WTC11 (cell line): ENCODE measurements around the gene ZNG1F. TPM values are rescaled to one million over a fixed set of nuclear protein-coding genes. Genes with fewer than 3 reads are reported as not detected.
"Not testable (repeated sequence)": the region's sequence is repeated elsewhere in the genome, so short reads cannot be mapped to it uniquely, and the experiment has no call there.

Experiments
- ATAC-seq: fragments of 200-7000 bp; cut with Tn5 transposase; 2 replicates; pipeline ENCODE4 v1.10.0; 2021; ENCODE audit warnings: mild to moderate bottlenecking, moderate library complexity
- CTCF ChIA-PET: fragments of 300-600 bp; sonication (Branson Sonifier 250); formaldehyde crosslinking; loops from one replicate; lab custom pipeline; 2021; ENCODE audit warnings: antibody characterized with exemption; lab: Charles Lee
- POLR2A ChIA-PET: fragments of 350-600 bp; sonication (Branson Sonifier 250); formaldehyde crosslinking; loops from one replicate; lab custom pipeline; 2021; ENCODE audit warnings: antibody characterized with exemption; lab: Charles Lee
- DNase-seq: peaks from one replicate; pipeline ENCODE4 v3.0.0; 2021; ENCODE audit warnings: low spot score
- H3K27ac Mint-ChIP-seq: 2 replicates; pipeline ENCODE4 v1.8.0; 2021; ENCODE audit warnings: mixed read lengths
- H3K27me3 Mint-ChIP-seq: 2 replicates; pipeline ENCODE4 v1.8.0; 2021; ENCODE audit warnings: low read depth, mild to moderate bottlenecking, moderate library complexity, mixed read lengths
- H3K36me3 Mint-ChIP-seq: 2 replicates; pipeline ENCODE4 v1.8.0; 2021; ENCODE audit warnings: mixed read lengths
- H3K4me1 Mint-ChIP-seq: 2 replicates; pipeline ENCODE4 v1.8.0; 2022; ENCODE audit warnings: mixed read lengths
- H3K4me3 Mint-ChIP-seq: 2 replicates; pipeline ENCODE4 v1.8.0; 2021; ENCODE audit warnings: mild to moderate bottlenecking, moderate library complexity, mixed read lengths
- H3K9me3 Mint-ChIP-seq: 2 replicates; pipeline ENCODE4 v1.8.0; 2021; ENCODE audit warnings: mixed read lengths
- AFF4 ChIP-seq: sonication (generic); formaldehyde crosslinking; IDR thresholded peaks from 2 replicates; pipeline ENCODE4 v1.8.1; 2023; ENCODE audit warnings: mild to moderate bottlenecking, missing genetic modification reagents, borderline replicate concordance
- CBFB ChIP-seq: sonication (generic); formaldehyde crosslinking; IDR thresholded peaks from 2 replicates; pipeline ENCODE4 v1.8.1; 2022; ENCODE audit warnings: mild to moderate bottlenecking, low read depth, missing genetic modification reagents
- ESRRA ChIP-seq: sonication (generic); formaldehyde crosslinking; IDR thresholded peaks from 2 replicates; pipeline ENCODE4 v1.8.1; 2022; ENCODE audit warnings: mild to moderate bottlenecking, missing genetic modification reagents, borderline replicate concordance
- ETV6 ChIP-seq: sonication (generic); formaldehyde crosslinking; IDR thresholded peaks from 2 replicates; pipeline ENCODE4 v1.8.1; 2022; ENCODE audit warnings: mild to moderate bottlenecking, missing genetic modification reagents
- FOXP1 ChIP-seq: sonication (generic); formaldehyde crosslinking; IDR thresholded peaks from 2 replicates; pipeline ENCODE4 v1.8.0; 2022; ENCODE audit warnings: missing genetic modification reagents, mild to moderate bottlenecking, moderate library complexity, borderline replicate concordance
- GABPB1 ChIP-seq: sonication (generic); formaldehyde crosslinking; IDR thresholded peaks from 2 replicates; pipeline ENCODE4 v1.8.1; 2023; ENCODE audit warnings: mild to moderate bottlenecking, missing genetic modification reagents
- NFE2L1 ChIP-seq: sonication (generic); formaldehyde crosslinking; IDR thresholded peaks from 2 replicates; pipeline ENCODE4 v1.8.1; 2023; ENCODE audit warnings: missing genetic modification reagents
- OVOL2 ChIP-seq: fragments of 250-450 bp; sonication (Bioruptor Pico); IDR thresholded peaks from 2 replicates; pipeline ENCODE4 v1.9.0; 2021; ENCODE audit warnings: mild to moderate bottlenecking, borderline replicate concordance
- PRDM15 ChIP-seq: sonication (generic); formaldehyde crosslinking; IDR thresholded peaks from 2 replicates; pipeline ENCODE4 v1.8.0; 2022; ENCODE audit warnings: missing genetic modification reagents
- SMAD4 ChIP-seq: sonication (generic); formaldehyde crosslinking; IDR thresholded peaks from 2 replicates; pipeline ENCODE4 v1.8.0; 2022; ENCODE audit warnings: mild to moderate bottlenecking, missing genetic modification reagents
- TCF7 ChIP-seq: sonication (generic); formaldehyde crosslinking; IDR thresholded peaks from 2 replicates; pipeline ENCODE4 v1.8.0; 2022; ENCODE audit warnings: mild to moderate bottlenecking, low read depth, missing genetic modification reagents, moderate library complexity
- TEAD4 ChIP-seq: sonication (generic); formaldehyde crosslinking; IDR thresholded peaks from 2 replicates; pipeline ENCODE4 v1.8.0; 2022; ENCODE audit warnings: mild to moderate bottlenecking, missing genetic modification reagents
- ZNF121 ChIP-seq: sonication (generic); formaldehyde crosslinking; IDR thresholded peaks from 2 replicates; pipeline ENCODE4 v1.8.0; 2023; ENCODE audit warnings: missing genetic modification reagents
- ZNF263 ChIP-seq: sonication (generic); formaldehyde crosslinking; IDR thresholded peaks from 2 replicates; pipeline ENCODE4 v1.8.1; 2022; ENCODE audit warnings: low read depth, mild to moderate bottlenecking, moderate library complexity, missing genetic modification reagents
- ZNF317 ChIP-seq: sonication (generic); formaldehyde crosslinking; IDR thresholded peaks from 2 replicates; pipeline ENCODE4 v1.8.1; 2023; ENCODE audit warnings: low read depth, mild to moderate bottlenecking, moderate library complexity, missing genetic modification reagents, borderline replicate concordance
- ZNF396 ChIP-seq: fragments of 250-450 bp; sonication (Bioruptor Pico); IDR thresholded peaks from 2 replicates; pipeline ENCODE4 v1.8.0; 2021; ENCODE audit warnings: mild to moderate bottlenecking, moderate library complexity, borderline replicate concordance
- ZNF671 ChIP-seq: fragments of 250-450 bp; sonication (Bioruptor Pico); IDR thresholded peaks from 2 replicates; pipeline ENCODE4 v1.8.0; 2021; ENCODE audit warnings: mild to moderate bottlenecking
- total RNA-seq: library from RNA; stranded (reverse); gene quantifications from 3 replicates; pipeline ENCODE4 v1.2.3, GENCODE V29; 2021
- TF ChIP-seq, protein P1 (sequence below): sonication (generic); formaldehyde crosslinking; IDR thresholded peaks from 2 replicates; pipeline ENCODE4 v1.8.1; 2022; ENCODE audit warnings: low read depth, missing genetic modification reagents, borderline replicate concordance

The ZNG1F gene
- total RNA-seq, 1 experiment from 2014 or later: 5.9 TPM

DNA sequence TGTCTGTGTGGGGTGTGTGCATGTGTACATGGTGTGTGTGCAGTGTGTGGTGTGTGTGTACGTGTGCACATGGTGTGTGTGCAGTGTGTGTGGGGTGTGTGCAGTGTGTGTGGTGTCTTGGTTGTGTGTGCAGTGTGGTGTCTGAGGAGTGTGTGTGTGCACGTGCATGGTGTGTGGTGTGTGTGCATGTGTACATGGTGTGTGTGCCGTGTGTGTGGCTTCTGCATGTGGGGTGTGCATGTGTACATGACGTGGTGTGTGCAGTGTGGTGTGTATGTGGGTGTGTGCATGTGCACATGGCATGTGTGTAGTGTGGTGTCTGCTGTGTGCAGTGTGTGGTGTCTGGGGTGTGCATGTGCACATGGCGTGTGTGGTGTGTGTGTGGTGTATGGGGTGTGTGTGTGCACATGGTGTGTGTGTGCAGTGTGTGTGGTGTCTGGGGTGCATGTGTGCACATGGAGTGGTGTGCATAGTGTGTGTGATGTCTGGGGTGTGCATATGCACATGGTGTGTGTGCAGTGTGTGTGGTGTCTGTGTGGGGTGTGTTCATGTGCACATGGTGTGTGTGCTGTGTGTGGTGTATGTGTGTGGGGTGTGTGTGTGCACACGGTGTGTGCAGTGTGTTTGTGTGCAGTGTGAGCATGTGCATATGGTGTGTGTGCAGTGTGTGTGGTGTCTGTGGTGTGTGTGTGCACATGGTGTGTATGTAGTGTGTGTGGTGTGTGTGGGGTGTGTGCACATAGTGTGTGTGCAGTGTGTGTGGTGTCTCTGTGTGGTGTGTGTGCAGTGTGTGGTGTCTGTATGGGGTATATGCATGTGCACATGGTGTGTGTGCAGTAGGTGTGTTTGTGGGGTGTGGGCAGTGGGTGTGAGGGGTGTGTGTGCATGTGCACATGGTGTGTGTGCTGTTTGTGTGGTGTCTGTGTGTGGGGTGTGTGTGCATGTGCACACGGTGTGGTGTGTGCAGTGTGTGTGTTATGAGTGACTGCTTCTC lies 40.6 kb upstream of the ZNG1F start:
- no peak for TF ChIP-seq ZNF671 (CRISPR knock-in tag)
- TF ChIP-seq GABPB1 (CRISPR knock-in tag): no peak
- TF ChIP-seq ZNF121 (CRISPR knock-in tag): 0 out of 2 replicates have a peak, but pooled peaks have one; percentile 4
- no peak for TF ChIP-seq TEAD4 (CRISPR knock-in tag)
- TF ChIP-seq PRDM15 (CRISPR knock-in tag): 0 out of 2 replicates have a peak, but pooled peaks have one; percentile 9
- TF ChIP-seq OVOL2 (CRISPR knock-in tag): no peak
- 0 out of 2 replicates have a peak, but pooled peaks have one; percentile 29 for TF ChIP-seq FOXP1 (CRISPR knock-in tag)
- TF ChIP-seq AFF4 (CRISPR knock-in tag): no peak
- TF ChIP-seq SMAD4 (CRISPR knock-in tag): no peak
- TF ChIP-seq ESRRA (CRISPR knock-in tag): no peak
- TF ChIP-seq, protein P1, sequence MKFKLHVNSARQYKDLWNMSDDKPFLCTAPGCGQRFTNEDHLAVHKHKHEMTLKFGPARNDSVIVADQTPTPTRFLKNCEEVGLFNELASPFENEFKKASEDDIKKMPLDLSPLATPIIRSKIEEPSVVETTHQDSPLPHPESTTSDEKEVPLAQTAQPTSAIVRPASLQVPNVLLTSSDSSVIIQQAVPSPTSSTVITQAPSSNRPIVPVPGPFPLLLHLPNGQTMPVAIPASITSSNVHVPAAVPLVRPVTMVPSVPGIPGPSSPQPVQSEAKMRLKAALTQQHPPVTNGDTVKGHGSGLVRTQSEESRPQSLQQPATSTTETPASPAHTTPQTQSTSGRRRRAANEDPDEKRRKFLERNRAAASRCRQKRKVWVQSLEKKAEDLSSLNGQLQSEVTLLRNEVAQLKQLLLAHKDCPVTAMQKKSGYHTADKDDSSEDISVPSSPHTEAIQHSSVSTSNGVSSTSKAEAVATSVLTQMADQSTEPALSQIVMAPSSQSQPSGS: 0 out of 2 replicates have a peak, but pooled peaks have one; percentile 15
- peak; percentile 51; the same call in 1 of the 2 replicates for TF ChIP-seq TCF7 (CRISPR knock-in tag)
- no peak for TF ChIP-seq ZNF396 (CRISPR knock-in tag)
- TF ChIP-seq ETV6: no peak
- no peak for TF ChIP-seq ZNF317
- TF ChIP-seq ZNF263 (CRISPR knock-in tag): no peak
- 0 out of 2 replicates have a peak, but pooled peaks have one; percentile 43 for TF ChIP-seq NFE2L1 (CRISPR knock-in tag)
- TF ChIP-seq CBFB (CRISPR knock-in tag): no peak
- no peak overlapping the region for H3K4me3 Mint-ChIP-seq
- peaks cover 1% of the 10 kb centered on the region; the same call in 1 of the 2 replicates for H3K4me1 Mint-ChIP-seq
- H3K36me3 Mint-ChIP-seq: peaks cover 6% of the 10 kb centered on the region
- no peak overlapping the region for H3K27ac Mint-ChIP-seq
- peaks cover 4% of the 10 kb centered on the region for H3K9me3 Mint-ChIP-seq
- DNase-seq (peak; percentile 14), ATAC-seq (no peak)
- POLR2A ChIA-PET: no interaction called here
- CTCF ChIA-PET: no interaction called here
- peaks cover 9% of the 10 kb centered on the region for H3K27me3 Mint-ChIP-seq

GRCh38 chr9:41219831-41220230 lies 30.7 kb upstream of the ZNG1F start:
- H3K4me3 Mint-ChIP-seq, DNase-seq, CTCF ChIA-PET, H3K36me3 Mint-ChIP-seq, H3K27ac Mint-ChIP-seq, H3K4me1 Mint-ChIP-seq, H3K27me3 Mint-ChIP-seq, POLR2A ChIA-PET, H3K9me3 Mint-ChIP-seq, ATAC-seq: not testable (repeated sequence)

DNA sequence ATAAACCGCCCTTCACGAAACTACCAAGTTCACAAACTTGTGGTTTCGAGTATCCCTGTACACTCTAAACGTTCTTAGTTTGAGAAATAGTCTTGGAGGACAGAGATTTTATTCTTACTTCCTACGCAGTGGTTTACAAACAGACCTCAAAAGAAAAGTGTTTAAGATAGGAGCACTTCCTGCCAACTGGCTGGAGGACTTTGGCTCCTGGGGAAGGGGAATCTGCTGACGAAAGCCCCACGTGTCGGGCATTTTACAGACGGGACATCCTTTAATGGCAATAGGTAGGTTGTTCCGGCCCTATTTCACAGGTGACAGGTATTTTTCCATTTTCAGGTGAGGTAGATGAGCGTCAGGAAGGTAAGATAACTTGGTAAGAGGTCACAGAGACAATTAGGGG lies 678 bp downstream of the ZNG1F start:
- H3K4me3 Mint-ChIP-seq, H3K36me3 Mint-ChIP-seq, ATAC-seq, H3K9me3 Mint-ChIP-seq, CTCF ChIA-PET, DNase-seq, H3K27ac Mint-ChIP-seq, H3K4me1 Mint-ChIP-seq, H3K27me3 Mint-ChIP-seq, POLR2A ChIA-PET: not testable (repeated sequence)

DNA sequence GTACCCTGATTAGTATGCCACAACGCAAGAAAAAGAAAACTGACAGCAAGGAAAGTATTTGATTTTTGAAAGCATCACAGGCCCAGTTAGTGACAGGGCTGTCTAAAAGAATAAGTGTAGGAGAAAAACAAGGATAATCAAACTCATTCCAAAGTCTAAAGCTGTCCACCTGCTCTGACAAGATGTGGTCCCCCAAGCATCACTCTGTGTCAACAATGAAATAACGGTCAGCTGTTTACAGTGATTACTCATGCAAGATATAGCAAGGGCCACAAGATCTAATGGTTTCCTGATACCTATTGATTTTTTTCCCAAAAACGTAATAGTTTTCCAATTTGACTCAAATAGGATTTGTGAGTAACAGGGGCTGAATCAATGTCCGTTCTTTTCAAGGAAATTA lies 14.1 kb downstream of the ZNG1F start:
- H3K9me3 Mint-ChIP-seq, H3K27me3 Mint-ChIP-seq, DNase-seq, H3K4me1 Mint-ChIP-seq, CTCF ChIA-PET, H3K4me3 Mint-ChIP-seq, H3K27ac Mint-ChIP-seq, POLR2A ChIA-PET, ATAC-seq, H3K36me3 Mint-ChIP-seq: not testable (repeated sequence)
